Occipital lobe (tissue), 2 donors: ENCODE data around the gene CDK5R1. TPM values are rescaled to one million over a fixed set of nuclear protein-coding genes. Genes with fewer than 3 reads are reported as not detected.
A peak's percentile ranks its signal among the peaks of the same experiment; 100 is the strongest.
"Not testable (repeated sequence)": the region's sequence is repeated elsewhere in the genome, so short reads cannot be mapped to it uniquely, and the experiment has no call there.

Experiments used
- DNase-seq: peaks from one replicate; lab custom pipeline; 2025; lab: John Stamatoyannopoulos, UW
- total RNA-seq: library from RNA; depleted of rRNA; stranded (reverse); fragments of >200 nt; gene quantifications from one replicate; pipeline ENCODE4 v1.2.3, GENCODE V29; 2014

The CDK5R1 gene
- total RNA-seq, 1 donor from 2014 or later, result 255 TPM

GRCh38 chr17:32516450-32516849, 29.7 kb downstream of the CDK5R1 start:
- no peak for DNase-seq

DNA sequence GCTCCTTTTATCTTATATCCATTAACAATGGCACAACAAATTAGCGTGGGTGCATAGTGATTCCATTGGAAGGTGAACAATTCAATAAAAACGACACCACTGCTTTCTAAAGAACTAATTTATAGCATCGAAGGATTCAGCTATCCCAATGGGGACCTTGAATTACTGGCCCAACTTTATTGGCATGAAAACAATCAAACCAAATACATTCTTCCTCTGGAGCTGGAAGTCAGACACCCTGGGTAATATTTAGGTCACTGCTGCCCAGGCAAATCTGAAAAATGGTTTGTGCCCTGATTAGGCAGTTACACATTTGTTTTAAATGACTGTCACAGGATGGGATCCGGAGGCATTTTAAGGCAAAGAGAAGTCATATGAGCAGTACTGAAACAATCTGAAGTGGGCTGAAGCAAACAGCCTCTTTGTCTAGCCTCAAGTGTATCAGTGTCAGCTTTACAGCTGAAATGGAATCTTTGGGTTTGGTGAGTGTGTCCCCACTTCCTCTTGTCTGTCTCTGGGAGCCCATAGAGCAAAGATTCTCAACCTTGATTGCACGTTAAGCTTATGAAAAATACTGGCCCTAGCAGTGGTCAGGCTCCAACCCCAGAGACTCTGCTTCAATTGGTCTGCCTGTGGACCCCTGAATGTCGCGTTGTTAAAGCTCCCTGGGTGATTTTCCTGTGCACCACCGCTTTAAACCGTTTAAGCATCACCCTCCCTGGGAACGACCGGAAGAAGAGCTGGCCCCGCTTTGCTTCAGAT, 30.3 kb downstream of the CDK5R1 start:
- DNase-seq, result no peak

GRCh38 chr17:32517982-32518381, 31.2 kb downstream of the CDK5R1 start:
- no peak for DNase-seq

- DNase-seq, result no peak
These were observed 31.9 kb downstream of the CDK5R1 start for GRCh38 chr17:32518646-32519227.

DNA sequence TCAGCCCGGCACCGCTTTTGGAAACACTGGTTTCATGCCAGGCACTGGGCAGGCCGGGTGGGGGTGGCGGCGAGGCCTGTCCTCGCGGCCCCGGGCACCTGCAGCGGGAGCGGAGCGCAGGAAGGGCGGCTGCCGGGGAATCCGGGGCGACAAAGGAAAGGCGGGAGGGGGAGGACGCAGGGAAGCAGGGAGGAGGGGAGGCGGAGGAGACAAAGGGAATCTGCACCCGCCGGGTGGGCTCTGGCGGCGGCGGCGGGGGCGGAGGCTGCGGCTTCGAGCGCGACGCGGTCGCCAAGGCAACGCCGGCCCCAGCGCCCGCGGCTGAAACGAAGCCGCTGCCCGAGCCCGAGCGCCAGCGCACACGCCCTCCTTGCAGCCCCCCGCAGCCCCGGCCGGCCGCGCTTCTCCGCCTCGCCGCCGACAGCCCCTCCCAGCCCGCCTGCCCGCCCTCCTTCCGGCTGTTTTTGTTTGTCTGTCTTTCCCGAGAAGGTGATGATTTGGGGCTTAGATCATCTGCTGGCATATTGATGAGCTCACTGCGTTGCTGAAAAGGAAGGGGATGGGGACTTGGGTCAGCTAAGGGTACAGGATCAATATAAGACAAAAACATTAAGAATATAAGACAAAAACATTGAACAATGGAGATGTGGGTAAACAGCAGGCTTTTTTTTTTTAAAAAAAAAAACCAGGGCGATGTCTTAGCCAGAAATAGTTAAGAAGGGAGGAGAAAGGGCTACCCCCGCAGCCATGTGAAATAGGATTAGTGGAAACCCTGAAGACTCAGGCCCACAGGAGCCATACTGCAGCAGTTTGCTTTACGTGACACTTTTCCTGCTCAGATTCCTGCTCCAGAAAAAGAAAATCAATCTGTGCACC, 32.7 kb downstream of the CDK5R1 start:
- DNase-seq, result peak; percentile 31

DNA sequence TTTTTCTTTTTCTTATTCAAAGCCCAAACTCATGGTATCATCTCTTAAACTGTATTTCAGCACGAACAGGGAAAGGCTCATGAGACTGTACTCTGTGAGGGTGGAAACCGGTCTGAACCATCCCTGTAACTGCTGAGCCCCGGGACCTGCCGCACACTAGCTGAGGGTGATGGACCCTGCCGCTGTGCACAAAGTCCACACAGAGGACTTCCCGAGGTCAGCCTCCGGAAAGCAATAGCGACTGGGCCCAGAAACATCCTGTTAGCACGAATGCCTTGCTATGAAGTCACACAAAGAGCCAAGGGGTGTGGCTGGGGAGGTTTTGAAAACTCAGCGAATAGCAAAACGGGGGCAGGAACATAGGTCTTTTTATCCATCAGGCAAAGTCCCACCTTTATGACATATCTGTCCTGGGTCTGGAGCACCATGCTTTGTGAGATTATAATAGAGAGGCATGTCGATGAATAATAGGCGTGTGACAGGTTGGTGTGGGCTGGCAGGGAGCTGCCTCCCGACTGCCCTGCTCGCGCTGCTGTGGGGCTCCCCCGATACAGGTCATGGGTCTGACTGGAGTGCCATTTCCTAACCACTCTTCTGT, 33.4 kb downstream of the CDK5R1 start:
- DNase-seq, result no peak

DNA sequence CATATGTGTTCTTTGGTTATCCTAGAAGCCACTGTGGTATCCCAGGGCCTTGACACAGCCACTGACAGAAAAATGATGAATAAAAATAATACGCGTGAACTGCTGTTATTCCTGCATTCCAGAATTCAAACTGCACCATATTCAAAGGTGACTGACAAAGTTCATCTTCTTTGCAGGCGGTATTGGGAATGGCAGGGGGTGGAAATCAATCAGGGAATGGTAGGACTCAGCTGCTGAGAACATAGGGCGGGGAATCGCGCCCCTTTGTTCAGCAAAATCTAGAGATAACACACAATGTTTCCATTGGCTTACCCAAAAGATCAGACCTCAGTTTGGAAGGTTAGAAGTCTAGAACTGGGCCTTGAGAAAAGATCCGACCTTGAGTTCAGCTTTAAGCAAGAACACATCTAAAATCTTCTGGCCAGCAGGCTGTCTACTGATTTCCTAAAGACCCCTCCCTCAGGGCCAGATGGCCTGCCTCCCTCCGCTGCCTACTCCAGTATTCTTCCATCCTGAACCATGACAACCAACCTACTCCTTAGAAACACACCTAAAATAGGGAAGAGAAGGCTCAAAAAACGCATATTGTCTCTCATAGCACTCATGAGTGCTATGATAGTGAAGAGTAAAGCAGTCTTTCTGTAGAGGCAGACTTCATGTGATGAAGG, 34.1 kb downstream of the CDK5R1 start:
- DNase-seq, result no peak

DNA sequence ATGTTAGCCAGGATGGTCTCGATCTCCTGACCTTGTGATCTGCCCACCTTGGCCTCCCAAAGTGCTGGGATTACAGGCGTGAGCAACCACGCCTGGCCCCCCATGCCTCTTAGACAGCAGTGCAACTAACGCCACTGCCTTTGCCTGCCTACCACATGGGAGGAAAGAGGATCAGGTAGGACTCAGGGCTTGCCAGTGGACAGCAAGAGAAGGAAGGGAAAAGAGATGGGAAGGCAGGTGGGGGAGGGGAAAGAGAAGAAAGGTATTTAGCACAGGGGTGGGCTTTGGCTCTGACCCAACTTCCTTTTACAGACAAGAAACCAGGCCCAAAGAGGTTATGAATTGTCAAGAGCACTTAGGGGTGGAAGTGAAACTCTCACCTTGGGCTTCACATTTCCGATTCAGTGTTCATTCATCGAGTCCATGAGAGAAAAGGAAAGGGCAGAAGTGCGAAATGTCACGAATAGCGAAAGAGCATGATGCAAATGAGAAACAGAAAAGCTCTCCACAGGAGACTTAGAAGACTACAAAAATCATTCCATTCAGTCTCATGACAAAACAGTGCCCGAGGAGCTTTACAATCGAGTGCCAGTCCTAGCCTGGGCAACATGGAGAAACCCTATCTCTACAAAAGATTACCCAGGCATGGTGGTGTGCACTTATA, 36.4 kb downstream of the CDK5R1 start:
- DNase-seq, result no peak

- no peak for DNase-seq
These were observed 37.2 kb downstream of the CDK5R1 start for GRCh38 chr17:32523827-32524552.

GRCh38 chr17:32524553-32524880, 37.7 kb downstream of the CDK5R1 start:
- not testable (repeated sequence) for DNase-seq

DNA sequence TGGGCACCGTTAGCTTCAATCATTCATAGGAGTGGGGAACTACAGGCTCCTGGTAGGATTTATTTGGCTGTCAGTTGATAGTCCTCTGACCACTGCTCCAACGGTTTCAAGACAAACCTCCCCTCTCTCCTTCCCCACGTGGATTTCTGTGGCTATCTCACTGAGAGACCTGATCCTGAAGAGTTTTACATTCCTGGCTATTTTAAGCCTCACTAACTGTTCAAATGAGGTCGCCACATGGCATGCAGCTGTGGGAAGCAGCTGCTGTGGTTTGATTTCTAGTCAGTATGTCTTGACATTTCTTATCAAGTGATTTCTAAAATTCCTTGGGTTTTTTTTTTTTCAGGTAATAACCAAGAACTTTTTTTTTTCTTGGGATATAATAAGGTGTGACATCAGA, 38.3 kb downstream of the CDK5R1 start:
- DNase-seq, result no peak

DNA sequence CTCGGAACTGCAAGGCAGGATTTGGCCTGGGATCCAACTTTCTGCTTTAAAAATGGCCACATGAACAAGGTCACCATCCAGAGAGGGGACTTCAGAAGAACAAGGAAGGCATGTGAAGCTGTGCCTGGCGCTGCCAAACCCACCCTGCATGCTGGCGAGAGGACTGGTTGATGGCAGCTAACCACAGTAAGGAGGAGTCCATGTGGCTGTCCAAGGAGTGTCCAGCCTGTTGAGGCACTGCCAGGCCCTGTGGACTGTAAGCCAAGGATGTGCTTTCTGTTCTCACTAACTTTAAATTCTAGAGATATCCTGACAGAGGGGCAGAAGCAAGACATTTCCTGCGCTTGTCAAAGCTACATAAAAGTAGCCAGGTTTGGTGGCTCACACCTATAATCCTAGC, 40.4 kb downstream of the CDK5R1 start:
- DNase-seq, result no peak

GRCh38 chr17:32528825-32529224, 42.0 kb downstream of the CDK5R1 start:
- no peak for DNase-seq

GRCh38 chr17:32529604-32530003, 42.8 kb downstream of the CDK5R1 start:
- DNase-seq, result no peak

DNA sequence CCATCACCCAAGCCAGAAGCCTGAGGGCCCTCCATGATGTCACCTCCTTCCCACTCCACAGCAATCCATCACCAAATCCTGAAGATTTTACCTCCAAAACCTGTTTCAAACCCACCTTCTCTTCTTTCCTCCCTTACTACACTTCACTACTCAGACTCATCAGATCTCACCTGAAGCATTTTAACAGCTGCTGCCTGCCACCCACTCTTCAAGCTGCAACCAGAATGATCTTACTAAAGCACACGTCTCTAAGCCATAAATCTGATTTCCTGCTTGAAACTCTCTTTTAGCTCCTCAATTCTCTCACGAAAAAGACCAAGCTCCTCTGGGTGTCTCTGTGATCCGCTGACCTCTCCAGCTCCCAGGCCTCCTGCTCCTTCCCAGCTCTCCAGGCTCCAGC, 46.5 kb downstream of the CDK5R1 start:
- no peak for DNase-seq

DNA sequence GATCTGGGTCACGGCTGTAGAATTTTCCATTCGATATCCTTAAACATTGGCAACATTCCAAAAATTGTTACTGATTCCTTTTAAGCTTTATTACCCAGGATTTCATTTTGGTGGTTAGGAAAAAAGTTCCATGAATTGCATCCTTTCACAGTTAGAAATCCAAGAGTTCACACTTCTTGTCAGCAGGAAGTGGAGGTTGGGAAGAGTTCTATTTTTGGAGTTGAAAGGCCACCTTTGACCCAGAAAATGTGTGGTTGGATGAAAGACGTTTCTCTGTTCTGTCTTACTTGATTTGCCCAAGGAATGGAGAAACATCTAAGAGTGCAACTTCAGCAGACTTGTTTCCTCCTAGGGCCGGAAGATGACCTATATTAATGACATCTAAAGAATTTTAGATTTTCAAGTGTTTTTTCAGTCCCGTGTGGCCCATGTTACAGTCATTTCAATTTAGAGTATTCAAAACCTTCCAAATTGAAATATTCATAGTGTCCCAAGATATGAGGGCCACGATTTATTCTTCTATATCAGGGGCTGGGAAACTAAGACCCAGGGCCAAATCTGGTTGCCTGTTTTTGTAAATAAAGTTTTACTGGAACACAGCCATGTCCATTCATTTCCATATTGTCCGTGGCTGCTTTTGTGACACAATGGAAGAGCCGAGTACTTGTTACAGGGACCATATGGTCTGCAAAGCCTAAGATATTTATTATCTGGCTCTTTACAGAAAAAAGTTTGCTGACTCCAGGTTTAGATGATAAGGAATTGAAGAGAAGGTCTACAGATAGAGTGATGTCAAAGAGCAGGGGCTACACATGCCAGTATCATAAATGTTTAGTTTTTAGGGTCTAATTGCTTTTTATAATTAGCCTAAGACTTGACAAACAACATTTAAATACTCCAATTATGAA, 50.2 kb downstream of the CDK5R1 start:
- DNase-seq, result no peak
